OCI-LY7 (cell line): Measurements from ENCODE around the gene PRODH2. TPM values are rescaled to one million over a fixed set of nuclear protein-coding genes. Genes with fewer than 3 reads are reported as not detected.
A peak's percentile ranks its signal among the peaks of the same experiment; 100 is the strongest.

Experiments
- BruUV-seq: library from RNA; stranded (reverse); fragments of 400-500 nt; replicated peaks from 2 replicates; lab custom pipeline; 2021; lab: Mats Ljungman, UMichigan
- CTCF ChIA-PET: fragments of 300-600 bp; sonication (Branson Sonifier 250); formaldehyde crosslinking; loops from one replicate; lab custom pipeline; 2022; ENCODE audit warnings: antibody characterized with exemption; ENCODE audit not compliant: unreplicated experiment; lab: Charles Lee
- POLR2A ChIA-PET: fragments of 300-600 bp; sonication (Branson Sonifier 250); formaldehyde crosslinking; loops from one replicate; lab custom pipeline; 2022; ENCODE audit warnings: antibody characterized with exemption; lab: Charles Lee
- DNase-seq: peaks from one replicate; pipeline ENCODE4 v3.0.0-alpha.2; 2015; ENCODE audit warnings: low spot score
- H2AFZ ChIP-seq: fragments of 200-600 bp; sonication (generic), shearing (Covaris generic); 2 replicates; pipeline ENCODE4 v1.6.1; 2014; ENCODE audit warnings: mild to moderate bottlenecking, antibody characterized with exemption, low read length, moderate library complexity
- H3K27ac ChIP-seq: fragments of 200-600 bp; sonication (generic); 2 replicates; pipeline ENCODE4 v1.5.1; 2014; ENCODE audit warnings: mixed run types, low read depth, mild to moderate bottlenecking, moderate library complexity, low read length, inconsistent platforms; ENCODE audit not compliant: poor library complexity, severe bottlenecking
- H3K36me3 ChIP-seq: fragments of 200-600 bp; sonication (generic); 2 replicates; pipeline ENCODE4 v1.6.1; 2014; ENCODE audit warnings: mild to moderate bottlenecking, antibody characterized with exemption, low read length, moderate library complexity, mixed read lengths; ENCODE audit not compliant: insufficient read depth
- H3K4me1 ChIP-seq: fragments of 200-600 bp; sonication (generic); 2 replicates; pipeline ENCODE4 v1.5.1; 2014; ENCODE audit warnings: mild to moderate bottlenecking, low read length; ENCODE audit not compliant: insufficient read depth, poor library complexity, severe bottlenecking
- H3K4me2 ChIP-seq: fragments of 200-600 bp; sonication (generic); 2 replicates; pipeline ENCODE4 v1.6.1; 2014; ENCODE audit warnings: mild to moderate bottlenecking, low read length
- H3K4me3 ChIP-seq: fragments of 200-600 bp; sonication (generic); 2 replicates; pipeline ENCODE4 v1.5.1; 2014; ENCODE audit warnings: mild to moderate bottlenecking, low read depth, low read length; ENCODE audit not compliant: poor library complexity, severe bottlenecking
- H3K79me2 ChIP-seq: fragments of 200-600 bp; sonication (generic); 2 replicates; pipeline ENCODE4 v1.6.1; 2016; ENCODE audit warnings: low read depth, mild to moderate bottlenecking, low read length, moderate library complexity, mixed read lengths; ENCODE audit not compliant: insufficient read depth
- H3K9me2 ChIP-seq: fragments of 200-600 bp; sonication (generic); 2 replicates; pipeline ENCODE4 v1.6.1; 2016; ENCODE audit warnings: mild to moderate bottlenecking, low read length, mixed read lengths; ENCODE audit not compliant: insufficient read depth
- H3K9me3 ChIP-seq: fragments of 200-600 bp; sonication (generic); 2 replicates; pipeline ENCODE4 v1.6.1; 2014; ENCODE audit warnings: mild to moderate bottlenecking, mixed run types, low read length, mixed read lengths
- H4K20me1 ChIP-seq: fragments of 200-600 bp; sonication (generic); 2 replicates; pipeline ENCODE4 v1.6.1; 2014; ENCODE audit warnings: mild to moderate bottlenecking, antibody characterized with exemption, low read length, moderate library complexity, mixed read lengths; ENCODE audit not compliant: insufficient read depth
- CTCF ChIP-seq: fragments of 200-600 bp; sonication (generic); conservative IDR thresholded peaks from 2 replicates; pipeline ENCODE4 v1.5.1; 2014; ENCODE audit warnings: mild to moderate bottlenecking, antibody characterized with exemption, low read length, moderate library complexity, mixed read lengths
- EZH2phosphoT487 ChIP-seq: fragments of 200-600 bp; sonication (generic); IDR thresholded peaks from 2 replicates; pipeline ENCODE4 v1.6.1; 2018; ENCODE audit warnings: low read depth, borderline replicate concordance, mild to moderate bottlenecking, mixed run types, antibody characterized with exemption, low read length, moderate library complexity, mixed read lengths
- intact Hi-C: fragments of 100-400 bp; cut with micrococcal nuclease; formaldehyde crosslinking; loops from one replicate; pipeline ENCODE4 v1.10.0; 2022; ENCODE audit not compliant: unreplicated experiment
- total RNA-seq, 2 experiments: library from RNA; depleted of rRNA in 1 of 2; stranded (reverse); fragments of >200 nt in 1 of 2; shearing (Covaris generic) in 1 of 2; gene quantifications; 2 replicates each; pipeline ENCODE4 v1.2.3, GENCODE V29; 2014 to 2022

PRODH2 gene
- total RNA-seq, 2 experiments from 2014 or later = not detected

- Histone ChIP-seq H3K27ac (no peak overlapping the region), H3K36me3 (no peaks in the 10 kb centered on the region), H3K4me1 (no peaks in the 10 kb centered on the region), H3K79me2 (no peaks in the 10 kb centered on the region), H4K20me1 (no peaks in the 10 kb centered on the region), H3K4me3 (no peak overlapping the region), H3K9me2 (no peaks in the 10 kb centered on the region), H3K4me2 (no peak overlapping the region), H3K9me3 (no peaks in the 10 kb centered on the region), H2AFZ (no peak overlapping the region)
- DNase-seq = no peak
- intact Hi-C loops = loop anchor here (1.0 kb wide), 1 partner anchor 99 kb away; no protein-coding TSS in a partner anchor
- ChIA-PET CTCF (no interaction called here), POLR2A (no interaction called here)
- BruUV-seq = no TSS peak
- no peak for TF ChIP-seq CTCF
- no peak for TF ChIP-seq EZH2phosphoT487
These were observed 20.8 kb downstream of the PRODH2 start for GRCh38 chr19:35791814-35792279.

DNA sequence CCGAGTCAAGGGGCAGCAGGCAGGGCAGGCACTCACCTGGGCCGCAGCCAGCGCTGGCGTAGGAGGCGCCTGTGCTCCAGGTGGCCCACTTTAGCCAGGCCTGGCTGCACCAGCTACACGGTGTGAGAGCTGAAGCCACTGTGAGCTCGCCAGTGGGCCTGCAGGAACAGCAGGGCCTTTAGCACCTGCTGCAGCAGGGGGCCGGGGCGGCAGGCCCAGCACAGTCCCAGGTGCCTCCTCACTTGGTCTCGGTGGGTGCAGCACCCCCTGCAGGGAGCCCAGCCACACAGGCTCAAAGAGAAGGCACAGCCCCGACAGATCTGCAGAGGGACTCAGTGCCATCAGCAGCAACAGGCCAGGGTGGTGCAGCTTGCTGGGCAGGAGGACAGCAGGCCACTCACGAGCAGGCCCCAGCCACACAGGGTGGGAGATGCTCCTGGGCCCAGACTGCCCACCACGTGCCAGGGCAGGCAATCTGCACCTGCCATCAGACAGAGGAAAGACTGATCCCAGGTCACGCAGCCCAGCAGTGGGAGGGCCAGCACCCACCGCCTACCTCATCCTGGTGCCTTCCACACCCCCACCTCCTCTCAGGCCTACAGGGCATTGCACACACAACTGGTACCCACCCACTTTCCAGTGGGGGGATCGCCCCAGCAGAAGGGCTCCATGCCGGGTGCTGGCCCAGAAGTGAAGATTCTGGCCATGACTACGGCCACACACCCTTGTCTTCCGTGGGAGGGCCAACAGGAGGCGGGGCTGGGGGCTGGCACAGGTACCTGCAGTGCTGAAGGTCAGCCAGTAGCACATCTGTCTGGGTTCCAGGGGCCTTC is 21.4 kb downstream of the PRODH2 start:
- ChIA-PET CTCF (no interaction called here), POLR2A (no interaction called here)
- H3K4me2 ChIP-seq = no peak overlapping the region
- intact Hi-C loops = loop anchor here (1.0 kb wide), 1 partner anchor 98 kb away; no protein-coding TSS in a partner anchor
- no peaks in the 10 kb centered on the region for H3K9me3 ChIP-seq
- no peaks in the 10 kb centered on the region for H3K79me2 ChIP-seq
- no peak overlapping the region for H3K27ac ChIP-seq
- no peaks in the 10 kb centered on the region for H4K20me1 ChIP-seq
- no peaks in the 10 kb centered on the region for H3K4me1 ChIP-seq
- TF ChIP-seq CTCF (peak; percentile 66; the same call in 1 of the 2 replicates), EZH2phosphoT487 (no peak)
- no peak overlapping the region for H3K4me3 ChIP-seq
- no TSS peak for BruUV-seq
- H3K36me3 ChIP-seq = no peaks in the 10 kb centered on the region
- H2AFZ ChIP-seq = no peak overlapping the region
- peak; percentile 56 for DNase-seq
- no peaks in the 10 kb centered on the region for H3K9me2 ChIP-seq
